Fibroblast of lung (primary cell): ENCODE data around the gene EML2.

Source experiments
- CTCF ChIP-seq, 2 donors: IDR thresholded peaks in 1 of 2; conservative IDR thresholded peaks in 1 of 2; 1 replicate in 1 of 2; 2 replicates in 1 of 2; pipeline ENCODE4 v1.5.1; 2011 to 2012; ENCODE audit warnings: low read length in 2 of 2, control low read depth in 1 of 2, inconsistent platforms in 1 of 2, low read depth in 1 of 2, mild to moderate bottlenecking in 1 of 2
- EZH2 ChIP-seq: IDR thresholded peaks from 2 replicates; pipeline ENCODE4 v1.5.1; 2012; ENCODE audit warnings: low read length, control low read depth, mild to moderate bottlenecking; ENCODE audit errors: missing control alignments

DNA sequence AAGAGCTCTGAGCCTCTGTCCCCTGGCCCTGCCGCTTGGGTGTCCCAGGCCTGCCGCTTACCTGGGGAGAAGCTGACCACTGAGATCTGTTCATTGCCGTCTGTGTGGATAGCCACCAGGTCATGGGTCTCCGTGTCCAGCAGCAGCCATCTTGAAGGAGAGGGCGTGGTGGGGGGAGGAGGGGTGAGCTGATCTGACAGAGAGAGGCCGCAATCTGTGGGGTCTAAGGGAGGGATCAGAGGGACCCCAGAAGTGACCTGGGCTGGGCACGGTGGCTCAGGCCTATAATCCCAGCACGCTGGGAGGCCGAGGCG, 22.5 kb downstream of the EML2 start:
- TF ChIP-seq CTCF (conservative IDR thresholded peaks at IDR 0.05 in 1 of 2, IDR thresholded peaks at IDR 0.05 in 1 of 2; ENCODE audit: low read depth in 1 of 2, low read length in 2 of 2): no peak
- TF ChIP-seq EZH2: no peak
